Measurements from ENCODE around the gene FBXW9. TPM values are rescaled to one million over a fixed set of nuclear protein-coding genes. Genes with fewer than 3 reads are reported as not detected.
"Not testable (repeated sequence)": the region's sequence is repeated elsewhere in the genome, so short reads cannot be mapped to it uniquely, and the experiment has no call there.

FBXW9 gene
- total and polyA plus RNA-seq, 2 of the 13 experiments (the other 11 are each of a cell fraction or from before 2014, with no cell fraction given): 5.7 to 6.1 TPM

DNA sequence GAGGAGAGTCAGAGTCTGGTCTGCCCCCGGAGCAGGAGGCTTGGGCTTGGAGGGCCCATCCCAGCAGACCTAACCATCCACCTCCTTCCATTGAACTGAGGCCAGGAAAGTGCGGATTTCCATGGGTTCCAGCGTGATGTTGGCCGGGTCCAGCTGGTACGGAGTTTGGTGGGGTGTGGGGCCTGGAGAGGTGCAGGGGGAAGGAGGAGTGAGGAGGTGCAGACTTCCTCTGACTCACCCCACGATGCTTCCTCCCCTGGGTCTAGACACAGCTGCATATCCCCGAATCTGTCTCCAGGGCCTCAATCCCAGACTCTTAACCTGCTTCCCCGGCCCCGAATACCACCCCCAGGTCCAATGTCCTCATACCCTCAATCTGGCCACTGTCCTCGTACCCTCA, 49.9 kb downstream of the FBXW9 start (continued):
- TF ChIP-seq, protein P1, sequence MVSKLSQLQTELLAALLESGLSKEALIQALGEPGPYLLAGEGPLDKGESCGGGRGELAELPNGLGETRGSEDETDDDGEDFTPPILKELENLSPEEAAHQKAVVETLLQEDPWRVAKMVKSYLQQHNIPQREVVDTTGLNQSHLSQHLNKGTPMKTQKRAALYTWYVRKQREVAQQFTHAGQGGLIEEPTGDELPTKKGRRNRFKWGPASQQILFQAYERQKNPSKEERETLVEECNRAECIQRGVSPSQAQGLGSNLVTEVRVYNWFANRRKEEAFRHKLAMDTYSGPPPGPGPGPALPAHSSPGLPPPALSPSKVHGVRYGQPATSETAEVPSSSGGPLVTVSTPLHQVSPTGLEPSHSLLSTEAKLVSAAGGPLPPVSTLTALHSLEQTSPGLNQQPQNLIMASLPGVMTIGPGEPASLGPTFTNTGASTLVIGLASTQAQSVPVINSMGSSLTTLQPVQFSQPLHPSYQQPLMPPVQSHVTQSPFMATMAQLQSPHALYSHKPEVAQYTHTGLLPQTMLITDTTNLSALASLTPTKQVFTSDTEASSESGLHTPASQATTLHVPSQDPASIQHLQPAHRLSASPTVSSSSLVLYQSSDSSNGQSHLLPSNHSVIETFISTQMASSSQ (IDR thresholded peaks at IDR 0.05; ENCODE audit: low read depth): no peak
- TF ChIP-seq, protein P1 (CRISPR knock-in tag; IDR thresholded peaks at IDR 0.05; ENCODE audit: borderline replicate concordance): no peak
- TF ChIP-seq, protein P2, sequence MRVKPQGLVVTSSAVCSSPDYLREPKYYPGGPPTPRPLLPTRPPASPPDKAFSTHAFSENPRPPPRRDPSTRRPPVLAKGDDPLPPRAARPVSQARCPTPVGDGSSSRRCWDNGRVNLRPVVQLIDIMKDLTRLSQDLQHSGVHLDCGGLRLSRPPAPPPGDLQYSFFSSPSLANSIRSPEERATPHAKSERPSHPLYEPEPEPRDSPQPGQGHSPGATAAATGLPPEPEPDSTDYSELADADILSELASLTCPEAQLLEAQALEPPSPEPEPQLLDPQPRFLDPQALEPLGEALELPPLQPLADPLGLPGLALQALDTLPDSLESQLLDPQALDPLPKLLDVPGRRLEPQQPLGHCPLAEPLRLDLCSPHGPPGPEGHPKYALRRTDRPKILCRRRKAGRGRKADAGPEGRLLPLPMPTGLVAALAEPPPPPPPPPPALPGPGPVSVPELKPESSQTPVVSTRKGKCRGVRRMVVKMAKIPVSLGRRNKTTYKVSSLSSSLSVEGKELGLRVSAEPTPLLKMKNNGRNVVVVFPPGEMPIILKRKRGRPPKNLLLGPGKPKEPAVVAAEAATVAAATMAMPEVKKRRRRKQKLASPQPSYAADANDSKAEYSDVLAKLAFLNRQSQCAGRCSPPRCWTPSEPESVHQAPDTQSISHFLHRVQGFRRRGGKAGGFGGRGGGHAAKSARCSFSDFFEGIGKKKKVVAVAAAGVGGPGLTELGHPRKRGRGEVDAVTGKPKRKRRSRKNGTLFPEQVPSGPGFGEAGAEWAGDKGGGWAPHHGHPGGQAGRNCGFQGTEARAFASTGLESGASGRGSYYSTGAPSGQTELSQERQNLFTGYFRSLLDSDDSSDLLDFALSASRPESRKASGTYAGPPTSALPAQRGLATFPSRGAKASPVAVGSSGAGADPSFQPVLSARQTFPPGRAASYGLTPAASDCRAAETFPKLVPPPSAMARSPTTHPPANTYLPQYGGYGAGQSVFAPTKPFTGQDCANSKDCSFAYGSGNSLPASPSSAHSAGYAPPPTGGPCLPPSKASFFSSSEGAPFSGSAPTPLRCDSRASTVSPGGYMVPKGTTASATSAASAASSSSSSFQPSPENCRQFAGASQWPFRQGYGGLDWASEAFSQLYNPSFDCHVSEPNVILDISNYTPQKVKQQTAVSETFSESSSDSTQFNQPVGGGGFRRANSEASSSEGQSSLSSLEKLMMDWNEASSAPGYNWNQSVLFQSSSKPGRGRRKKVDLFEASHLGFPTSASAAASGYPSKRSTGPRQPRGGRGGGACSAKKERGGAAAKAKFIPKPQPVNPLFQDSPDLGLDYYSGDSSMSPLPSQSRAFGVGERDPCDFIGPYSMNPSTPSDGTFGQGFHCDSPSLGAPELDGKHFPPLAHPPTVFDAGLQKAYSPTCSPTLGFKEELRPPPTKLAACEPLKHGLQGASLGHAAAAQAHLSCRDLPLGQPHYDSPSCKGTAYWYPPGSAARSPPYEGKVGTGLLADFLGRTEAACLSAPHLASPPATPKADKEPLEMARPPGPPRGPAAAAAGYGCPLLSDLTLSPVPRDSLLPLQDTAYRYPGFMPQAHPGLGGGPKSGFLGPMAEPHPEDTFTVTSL (CRISPR knock-in tag; IDR thresholded peaks at IDR 0.05; ENCODE audit: borderline replicate concordance): no peak
- TF ChIP-seq HMGA1 (CRISPR knock-in tag; conservative IDR thresholded peaks at IDR 0.05) (no peak), ZNF672 (CRISPR knock-in tag; IDR thresholded peaks at IDR 0.05) (no peak), IKZF4 (CRISPR knock-in tag; IDR thresholded peaks at IDR 0.05; ENCODE audit: borderline replicate concordance, low read depth, not compliant biosample characterization) (no peak), MTA1 (CRISPR knock-in tag; IDR thresholded peaks at IDR 0.05; ENCODE audit: borderline replicate concordance) (no peak)

DNA sequence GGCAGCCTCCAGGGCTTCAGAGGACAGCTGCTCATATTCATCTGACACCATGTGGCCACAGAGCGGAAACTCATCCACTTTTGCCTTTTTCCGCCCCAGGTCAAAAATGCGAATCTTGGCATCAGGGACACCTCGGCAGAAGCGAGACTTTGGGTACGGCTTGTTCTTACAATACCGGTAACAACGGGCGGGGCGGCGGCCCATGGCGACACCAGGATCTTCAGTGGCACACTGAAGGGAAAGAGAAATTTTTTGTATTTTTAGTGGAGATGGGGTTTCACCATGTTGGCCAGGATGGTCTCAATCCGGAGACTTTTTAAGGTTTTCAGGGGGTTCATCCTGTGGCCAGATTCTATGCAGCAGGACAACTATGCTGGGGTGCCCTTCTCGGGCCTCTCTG, 52.7 kb downstream of the FBXW9 start:
- BruUV-seq (replicated peaks); FAIRE-seq; H3K79me2 ChIP-seq (ENCODE audit: insufficient read depth, low read length); CTCF ChIA-PET (ENCODE audit: low intra/inter-chr PET ratio, low total read pairs); in situ Hi-C loops (cut with HindIII; ENCODE audit: extremely low pct_ligation_motif_present, low pct_unique_long_range_greater_than_20kb); intact Hi-C loops (cut with micrococcal nuclease; ENCODE audit: unreplicated experiment); H3K4me2 ChIP-seq (ENCODE audit: low read depth, low read length); H3K4me3 ChIP-seq (replicated peaks in 1 of 3; ENCODE audit: insufficient read depth in 1 of 3, low read depth in 2 of 3, low read length in 3 of 3); DNase-seq (ENCODE audit: low spot score); H2AFZ ChIP-seq (ENCODE audit: low read length); H3K9me3 ChIP-seq (ENCODE audit: low read length); ATAC-seq; H3K27me3 ChIP-seq (ENCODE audit: control insufficient read depth in 1 of 2, insufficient read depth in 2 of 2, low read length in 2 of 2); H3K27ac ChIP-seq (ENCODE audit: extremely low read length, insufficient read depth, low read length); POLR2A ChIA-PET; H3K36me3 ChIP-seq (replicated peaks in 1 of 2; ENCODE audit: control insufficient read depth in 1 of 2, insufficient read depth in 2 of 2, low read length in 2 of 2); H3K9ac ChIP-seq (ENCODE audit: insufficient read depth, low read depth, low read length); H4K20me1 ChIP-seq (ENCODE audit: insufficient read depth, low read length): not testable (repeated sequence)
- WGBS (ENCODE audit: low lambda C conversion rate): 91% methylated on average over 14 of the region's 14 CpGs
- H3K4me1 ChIP-seq (ENCODE audit: insufficient read depth, low read length): peaks cover 11% of the 10 kb centered on the region; the same call in 1 of the 2 replicates
